Hindlimb muscle (tissue), 1 donor: ENCODE results near the gene ERI2. TPM values are rescaled to one million over a fixed set of nuclear protein-coding genes. Genes with fewer than 3 reads are reported as not detected.
"Not testable (repeated sequence)": the region's sequence is repeated elsewhere in the genome, so short reads cannot be mapped to it uniquely, and the experiment has no call there.

Experiments used
- DNase-seq: peaks from one replicate; pipeline ENCODE4 v3.0.0-alpha.2; 2013
- polyA plus RNA-seq: library from polyadenylated mRNA; unstranded; fragments of 120-200 nt; gene quantifications from one replicate; pipeline ENCODE4 v1.2.1, GENCODE V29; 2013; ENCODE audit not compliant: insufficient read length

ERI2 gene
- polyA plus RNA-seq, 1 donor: 18.2 TPM

DNA sequence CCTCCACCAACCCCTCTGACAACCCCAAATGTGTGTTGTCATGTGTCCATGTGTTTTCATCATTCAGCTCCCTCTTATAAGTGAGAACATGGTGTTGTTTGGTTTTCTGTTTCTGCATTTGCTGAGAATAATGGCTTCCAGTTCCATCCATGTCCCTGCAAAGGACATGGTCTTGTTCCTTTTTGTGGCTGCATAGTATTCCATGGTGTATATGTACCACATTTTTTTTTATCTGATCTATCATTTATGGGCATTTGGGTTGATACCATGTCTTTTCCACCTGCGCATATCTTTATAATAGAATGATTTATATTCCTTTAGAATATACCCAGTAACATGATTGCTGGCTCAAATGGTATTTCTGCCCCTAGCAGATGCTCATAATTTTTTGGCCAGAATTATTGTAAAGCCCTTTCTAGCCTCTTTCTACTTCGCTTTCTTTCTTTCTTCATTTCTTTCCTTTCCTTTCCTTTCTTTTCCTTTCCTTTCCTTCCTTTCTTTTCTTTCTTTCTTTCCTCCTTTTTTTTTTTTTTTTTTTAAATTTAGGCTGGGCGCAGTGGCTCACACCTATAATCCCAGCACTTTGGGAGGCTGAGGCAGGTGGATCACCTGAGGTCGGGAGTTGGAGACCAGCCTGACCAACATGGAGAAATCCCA is 12.8 kb upstream of the ERI2 start:
- no peak for DNase-seq

DNA sequence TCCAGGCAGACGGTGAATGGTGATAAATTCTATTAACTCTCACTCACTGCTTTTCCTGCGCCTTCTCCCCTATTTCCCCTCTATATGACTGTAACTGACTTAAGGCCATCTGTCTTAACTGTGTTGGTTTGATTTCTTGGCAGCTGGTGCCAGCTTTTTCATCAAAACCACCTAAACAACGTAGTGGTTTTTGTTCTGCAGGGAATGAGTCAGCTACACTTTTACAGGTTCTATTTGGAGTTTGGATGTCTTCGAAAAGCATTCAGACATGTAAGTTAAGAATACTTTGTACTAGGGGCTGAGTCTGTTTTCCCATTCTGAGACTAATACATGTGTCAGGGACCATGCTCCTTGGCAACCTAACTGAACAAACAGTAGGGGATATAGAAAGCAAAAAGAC is 8.5 kb upstream of the ERI2 start:
- no peak for DNase-seq

DNA sequence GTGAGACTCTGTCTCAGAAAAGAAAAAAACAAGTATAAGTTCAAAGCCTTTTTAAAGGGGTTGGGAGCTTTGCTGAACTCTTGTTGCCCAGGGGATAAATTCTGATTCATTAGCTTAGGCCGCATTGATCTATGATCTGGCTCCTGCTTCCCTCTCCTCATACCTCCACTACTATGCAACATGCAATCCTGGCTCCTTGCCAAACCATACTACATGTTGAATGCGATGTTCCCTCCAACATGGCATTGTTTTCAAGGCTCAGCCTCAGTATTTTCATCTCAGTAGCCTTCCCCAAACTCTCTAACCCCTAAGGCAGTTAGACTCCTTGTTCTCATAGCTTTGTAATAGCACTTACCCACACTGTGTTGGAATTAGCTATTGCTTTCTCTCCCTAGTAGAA is 6.2 kb upstream of the ERI2 start:
- no peak for DNase-seq

DNA sequence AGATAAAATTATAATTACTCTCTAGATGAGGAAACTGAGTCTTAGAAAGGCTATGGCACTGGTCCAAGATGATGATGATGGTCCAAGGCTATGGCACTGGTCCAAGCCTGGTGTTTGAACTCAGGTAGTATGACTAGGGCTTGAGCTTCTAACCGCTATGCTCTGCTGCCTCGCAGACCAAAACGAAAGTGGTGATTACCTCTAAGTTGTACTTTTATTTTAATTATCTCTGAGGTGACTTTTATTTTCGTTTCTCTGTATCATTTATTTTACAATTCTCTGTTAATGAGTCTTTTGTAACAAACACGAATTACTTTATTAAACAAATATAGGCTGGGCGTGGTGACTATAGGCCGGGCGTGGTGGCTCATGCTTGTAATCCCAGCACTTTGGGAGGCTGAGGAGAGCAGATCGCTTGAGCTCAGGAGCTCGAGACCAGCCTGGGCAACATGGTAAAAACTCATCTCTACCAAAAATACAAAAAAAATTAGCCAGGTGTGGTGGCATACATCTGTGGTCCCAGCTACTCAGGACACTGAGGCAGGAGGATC is 5.7 kb upstream of the ERI2 start:
- no peak for DNase-seq

DNA sequence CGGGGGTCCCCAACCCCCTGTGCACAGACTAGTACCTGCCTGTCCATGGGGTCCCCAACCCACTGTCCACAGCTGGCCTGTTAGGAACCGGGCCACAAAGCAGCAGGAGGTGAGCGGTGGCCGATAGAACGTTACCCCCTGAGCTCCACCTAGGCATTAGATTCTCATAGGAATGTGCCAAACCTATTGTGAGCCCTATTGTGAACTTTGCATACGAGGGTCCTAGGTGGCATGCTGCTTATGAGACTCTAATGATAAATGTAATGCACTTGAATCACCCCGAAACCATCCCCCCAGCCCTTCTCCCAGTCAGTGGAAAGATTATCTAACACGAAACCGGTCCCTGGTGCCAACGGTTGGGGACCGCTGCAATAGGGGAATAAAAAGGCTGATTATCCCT is 1.6 kb upstream of the ERI2 start:
- DNase-seq: no peak

DNA sequence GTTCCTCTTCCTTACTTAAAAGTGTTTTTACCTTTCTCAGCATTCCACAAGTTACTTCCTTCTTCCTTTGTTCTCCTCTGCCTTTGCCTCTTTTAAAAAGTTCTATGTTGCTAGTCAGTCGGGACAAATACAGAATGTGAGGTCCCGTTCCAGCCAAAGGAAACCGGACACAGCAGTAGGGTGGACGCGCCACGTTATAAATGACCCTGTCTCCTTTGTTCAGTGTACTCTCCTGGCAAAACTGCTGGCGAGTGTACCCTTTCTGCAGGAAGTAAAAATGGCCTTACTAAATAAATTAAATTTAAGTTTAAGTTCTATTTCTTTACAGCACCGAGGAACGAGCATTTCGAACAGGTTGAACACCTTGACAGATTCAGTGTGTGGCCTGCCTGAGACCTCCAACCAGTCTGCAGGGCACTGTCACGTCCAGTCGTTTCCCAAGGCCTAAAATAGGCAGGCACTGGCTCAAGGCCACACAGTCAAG is 546 bp downstream of the ERI2 start:
- not testable (repeated sequence) for DNase-seq

DNA sequence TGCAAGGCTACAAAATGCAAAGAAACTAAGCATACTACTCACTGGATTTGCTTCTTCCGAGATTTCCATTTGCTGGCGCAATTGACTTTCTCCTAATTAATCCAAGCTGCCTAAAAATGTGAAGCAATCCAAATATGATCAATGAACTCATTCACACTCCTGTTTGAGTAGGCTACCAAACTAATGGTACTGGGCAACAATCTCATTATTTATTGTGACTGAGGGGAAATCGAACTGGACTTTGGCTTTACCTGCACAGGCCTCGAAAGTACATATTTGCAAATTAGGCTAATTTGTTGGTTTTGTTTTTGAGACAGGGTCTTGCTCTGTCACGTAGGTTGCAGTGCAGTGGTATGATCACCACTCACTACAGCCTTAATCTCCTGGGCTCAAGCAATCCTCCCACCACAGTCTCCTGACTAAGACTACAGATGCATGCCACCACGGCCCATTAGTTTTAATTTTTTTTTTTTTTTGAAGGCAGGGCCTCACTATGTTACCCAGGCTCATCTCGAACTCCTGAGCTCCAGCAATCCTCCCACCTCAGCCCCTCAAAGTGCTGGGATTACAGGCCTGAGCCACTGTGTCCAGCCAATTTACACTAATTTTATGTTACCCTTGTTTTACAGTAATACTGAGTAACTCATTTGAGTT is 2.6 kb downstream of the ERI2 start:
- no peak for DNase-seq

DNA sequence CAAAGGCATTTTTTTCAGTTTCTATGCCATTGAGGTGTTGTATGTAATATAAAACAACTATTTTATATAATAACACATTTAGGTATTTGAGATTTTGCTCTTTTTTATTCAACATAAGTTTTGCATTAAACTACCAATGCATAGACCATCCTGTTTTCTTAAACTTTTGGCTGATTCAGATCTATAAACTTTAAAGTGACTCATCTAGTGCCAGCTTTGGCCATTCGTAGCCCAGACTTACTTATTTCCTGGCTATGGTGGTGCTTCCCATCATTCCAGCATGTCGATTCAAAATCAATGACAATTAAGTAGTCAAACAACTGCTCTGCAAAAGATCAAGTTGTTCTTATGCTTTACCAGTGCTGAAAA is 3.1 kb downstream of the ERI2 start:
- DNase-seq: no peak

DNA sequence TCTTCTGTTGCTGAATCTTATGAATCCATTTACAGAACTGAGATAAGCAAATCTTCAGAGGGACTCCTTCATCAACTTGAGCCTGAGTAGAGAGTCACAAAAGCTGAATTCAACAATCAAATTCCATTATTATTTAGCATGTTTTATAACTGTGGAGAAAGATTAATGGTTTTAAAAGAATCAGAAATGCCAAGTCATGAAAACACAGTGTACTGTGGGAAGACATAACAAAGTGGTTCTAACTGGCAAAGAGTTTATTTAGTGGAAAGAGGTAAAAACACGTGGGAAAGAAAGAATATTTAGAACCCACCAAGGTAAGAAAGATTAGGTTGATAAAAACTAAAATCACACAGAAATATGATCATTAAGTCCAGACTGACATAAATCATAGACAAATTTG is 5.0 kb downstream of the ERI2 start:
- no peak for DNase-seq

DNA sequence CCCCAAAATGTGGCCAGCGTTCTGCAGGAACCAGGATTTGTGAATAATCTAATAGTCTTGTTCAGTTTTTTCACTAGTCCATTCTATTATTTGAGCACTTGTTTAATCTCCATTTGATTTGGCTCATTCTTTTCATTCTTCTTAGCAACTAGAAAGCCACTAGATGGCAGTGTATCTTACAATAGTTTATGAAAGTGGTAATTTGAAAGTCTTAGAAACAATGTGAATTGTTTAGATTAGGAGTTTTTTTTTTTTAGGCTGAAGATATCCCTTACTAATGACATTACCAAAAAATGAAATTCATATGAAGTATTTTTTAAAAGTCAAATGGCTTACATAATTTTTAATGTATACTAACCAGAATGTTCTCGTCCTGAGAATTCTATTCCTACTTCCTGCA is 6.7 kb downstream of the ERI2 start:
- DNase-seq: no peak

DNA sequence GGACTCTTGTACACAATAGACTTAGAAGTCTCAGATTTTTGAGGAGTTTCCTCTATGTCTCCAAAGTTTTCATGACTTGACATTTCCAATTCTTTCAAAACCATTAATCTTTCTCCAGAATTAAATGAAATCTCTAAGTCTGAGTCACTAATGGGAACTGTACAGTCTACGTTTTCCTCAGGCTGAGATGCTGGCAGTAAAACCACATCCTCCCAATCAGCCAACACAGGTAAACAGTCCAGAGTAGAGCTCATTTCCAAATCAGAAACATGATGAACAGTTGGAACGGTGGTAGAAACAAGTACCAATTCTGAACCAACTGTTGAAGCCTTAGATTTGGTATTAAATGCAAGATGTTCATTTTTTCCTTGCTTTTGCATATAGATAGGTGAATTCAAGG is 7.9 kb downstream of the ERI2 start:
- DNase-seq: no peak

DNA sequence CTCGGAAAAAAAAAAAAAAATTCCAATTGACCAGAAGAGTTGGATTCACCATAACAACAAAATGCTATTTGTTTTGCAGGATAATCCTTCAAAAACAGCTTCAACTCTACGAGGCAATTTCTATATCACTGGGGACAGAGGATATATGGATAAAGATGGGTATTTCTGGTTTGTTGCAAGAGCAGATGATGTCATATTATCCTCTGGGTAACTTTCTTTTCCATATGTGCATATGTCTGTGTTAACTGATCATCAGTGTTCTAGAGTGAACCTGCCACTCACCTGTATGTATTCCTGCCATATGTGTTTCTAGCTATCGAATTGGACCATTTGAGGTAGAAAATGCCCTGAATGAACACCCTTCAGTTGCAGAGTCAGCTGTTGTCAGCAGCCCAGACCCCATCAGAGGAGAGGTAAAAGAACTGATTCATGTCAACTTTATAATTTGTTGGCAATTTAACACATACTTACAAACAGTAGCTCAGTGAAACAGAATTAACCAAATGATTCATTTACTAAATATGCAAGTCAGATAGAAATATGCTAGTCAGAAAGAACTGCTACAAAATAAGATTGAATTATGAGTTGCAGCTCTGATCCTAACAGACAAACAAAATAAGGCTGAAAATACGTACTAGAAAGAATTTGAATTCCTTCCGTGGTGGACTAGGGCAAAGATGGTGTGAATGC is 14.2 kb downstream of the ERI2 start:
- no peak for DNase-seq

DNA sequence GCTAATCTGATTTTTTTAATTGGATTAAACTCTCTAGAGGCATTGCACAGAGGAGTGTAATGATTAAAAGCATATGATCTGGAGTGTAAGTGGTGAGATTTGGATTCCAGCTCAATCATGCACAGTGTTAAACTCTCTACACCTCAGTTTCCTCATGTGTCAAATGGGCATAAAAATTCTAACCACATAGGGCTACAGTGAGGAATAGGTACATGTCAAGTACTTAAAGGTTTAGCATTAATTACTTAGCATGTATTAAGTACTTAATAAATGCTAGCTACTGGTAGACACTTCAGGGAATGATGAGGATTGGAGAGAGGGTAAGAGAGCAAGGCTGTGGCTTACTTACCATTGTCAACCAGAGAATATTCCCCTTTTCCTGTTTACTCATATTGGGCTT is 17.1 kb downstream of the ERI2 start:
- no peak for DNase-seq

DNA sequence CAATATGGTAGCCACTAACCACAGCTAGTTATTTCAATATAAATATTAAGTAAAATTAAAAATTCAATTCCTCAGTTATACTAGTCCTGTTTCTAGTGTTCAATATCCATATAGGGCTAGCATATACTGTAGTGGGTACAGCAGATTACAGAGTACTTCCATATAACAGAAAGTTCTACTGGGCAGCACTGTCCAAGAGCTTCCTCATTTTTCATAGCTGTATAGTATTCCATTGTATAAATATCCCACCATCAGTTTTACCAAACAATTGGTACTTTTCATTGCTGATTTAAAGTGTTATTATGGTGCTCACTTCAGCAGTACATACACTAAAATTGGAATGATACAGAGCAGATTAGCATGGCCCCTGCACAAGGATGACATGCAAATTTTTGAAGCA is 22.1 kb downstream of the ERI2 start:
- no peak for DNase-seq

DNA sequence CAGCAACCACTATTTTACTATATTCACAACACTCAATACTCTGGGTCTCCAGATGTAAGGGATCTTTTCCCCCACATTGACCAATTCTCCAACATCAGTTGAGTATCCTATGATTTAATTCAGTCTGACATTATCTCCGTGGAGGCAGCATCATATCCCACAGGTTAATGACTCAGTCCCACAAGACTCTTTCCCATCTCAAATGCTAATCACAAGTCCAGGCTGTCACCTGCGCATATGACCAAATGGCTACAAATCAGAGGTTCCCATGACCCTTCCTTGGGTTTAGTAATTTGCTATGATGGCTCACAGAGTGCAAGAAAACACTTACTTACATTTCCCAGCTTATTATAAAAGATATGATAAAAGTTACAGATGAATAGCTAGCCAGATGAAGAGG is 23.8 kb downstream of the ERI2 start:
- no peak for DNase-seq

DNA sequence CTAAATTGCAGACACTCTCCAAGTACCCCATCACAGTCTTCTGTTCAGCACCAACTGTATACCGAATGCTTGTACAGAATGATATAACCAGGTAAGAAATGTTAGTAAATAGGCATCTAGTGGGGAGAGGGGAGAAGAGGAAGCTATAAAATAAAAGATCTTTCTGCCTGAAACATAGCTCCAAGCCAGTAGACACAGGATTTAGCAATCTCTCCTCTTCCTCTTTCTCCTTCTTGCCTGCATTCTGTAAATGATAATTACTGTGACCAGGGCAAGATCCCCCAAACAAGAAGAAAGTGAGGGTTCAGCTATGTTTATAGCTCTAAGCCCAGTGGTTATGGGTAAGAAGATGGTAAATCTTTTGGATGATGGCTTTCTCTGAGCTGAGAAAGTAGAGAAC is 24.6 kb downstream of the ERI2 start:
- DNase-seq: no peak

DNA sequence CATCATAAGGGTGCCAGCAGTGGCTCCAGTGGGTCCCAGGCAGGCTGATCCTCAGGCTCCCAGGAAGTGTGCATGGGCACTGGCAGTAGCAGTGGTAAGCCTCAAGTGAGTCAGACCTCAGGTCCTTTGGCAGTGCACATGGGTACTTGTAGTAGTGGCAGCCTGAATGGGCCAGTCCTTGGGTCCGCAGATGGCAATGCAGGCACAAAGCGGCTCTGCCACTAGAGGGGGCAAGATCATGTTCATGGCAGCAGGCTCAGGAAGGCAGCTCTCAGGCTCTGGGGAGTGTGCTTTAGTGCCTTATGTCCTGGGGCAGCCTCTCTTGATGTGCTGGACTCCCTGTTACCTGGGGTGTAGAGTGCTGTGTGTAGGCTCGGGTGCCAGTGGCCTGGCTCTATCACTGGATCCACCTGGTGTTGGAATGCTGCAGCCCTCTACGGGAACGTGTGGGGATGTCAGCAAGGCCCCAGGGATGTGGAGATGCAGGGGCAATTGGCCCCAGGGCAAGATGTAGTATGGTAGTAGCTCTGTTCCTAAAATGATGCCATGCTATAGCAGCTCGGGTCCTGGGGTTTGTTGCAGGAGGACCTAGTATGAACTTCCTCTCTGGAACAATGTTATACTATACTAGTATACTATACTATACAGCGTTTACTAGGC is 31.4 kb downstream of the ERI2 start:
- no peak for DNase-seq

DNA sequence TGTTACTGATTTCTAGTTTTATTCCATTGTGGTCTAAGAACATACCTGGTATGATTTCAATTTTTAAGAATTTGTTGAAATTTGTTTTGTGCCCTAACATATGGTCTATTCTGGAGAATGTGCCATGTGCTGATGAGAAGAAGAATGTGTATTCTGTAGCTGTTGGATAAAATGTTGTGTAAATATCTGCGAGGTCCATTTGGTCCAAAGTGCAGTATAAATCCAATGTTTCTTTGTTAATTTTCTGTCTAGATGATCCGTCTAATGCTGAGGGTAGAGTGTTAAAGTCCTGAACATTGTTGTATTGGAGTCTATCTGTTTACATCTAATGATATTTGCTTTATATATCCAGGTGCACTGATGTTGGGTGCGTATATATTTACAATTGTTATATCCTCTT is 32.6 kb downstream of the ERI2 start:
- DNase-seq: no peak

DNA sequence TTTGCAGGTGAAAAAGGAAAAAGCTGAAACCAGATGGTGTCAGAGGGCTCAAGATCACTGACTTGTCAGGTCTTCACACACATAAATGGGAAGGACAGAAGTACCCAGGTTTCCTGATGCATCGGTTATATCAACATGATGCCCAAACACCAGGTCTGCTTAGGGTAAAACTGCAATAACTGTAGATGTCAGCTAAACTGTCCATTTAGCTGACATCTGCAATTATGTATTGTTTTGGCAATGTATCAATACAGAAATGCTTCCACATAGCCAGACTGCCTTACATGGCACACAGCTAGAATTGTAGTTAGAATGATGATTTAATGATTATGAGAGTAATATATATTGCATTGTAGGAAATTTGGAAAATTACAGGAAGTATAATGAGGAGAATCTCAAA is 37.5 kb downstream of the ERI2 start:
- no peak for DNase-seq

DNA sequence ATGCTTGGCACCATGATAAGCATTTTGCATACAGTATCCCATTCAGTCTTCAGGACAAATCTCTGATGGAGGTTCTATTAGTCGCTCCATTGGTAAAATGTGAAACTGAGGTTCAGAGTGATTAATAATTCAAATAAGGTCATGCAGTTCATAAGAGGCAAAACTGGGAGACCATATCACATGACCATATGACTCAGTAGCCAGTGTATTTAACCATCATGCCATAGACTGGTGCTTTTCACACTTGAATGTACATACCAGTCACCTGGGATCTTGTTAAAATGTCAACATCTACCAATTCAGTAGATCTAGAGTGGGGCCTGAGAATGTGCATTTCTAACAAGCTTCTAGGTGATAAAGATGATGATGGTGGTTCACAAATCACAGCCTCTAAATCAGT is 38.2 kb downstream of the ERI2 start:
- DNase-seq: no peak

DNA sequence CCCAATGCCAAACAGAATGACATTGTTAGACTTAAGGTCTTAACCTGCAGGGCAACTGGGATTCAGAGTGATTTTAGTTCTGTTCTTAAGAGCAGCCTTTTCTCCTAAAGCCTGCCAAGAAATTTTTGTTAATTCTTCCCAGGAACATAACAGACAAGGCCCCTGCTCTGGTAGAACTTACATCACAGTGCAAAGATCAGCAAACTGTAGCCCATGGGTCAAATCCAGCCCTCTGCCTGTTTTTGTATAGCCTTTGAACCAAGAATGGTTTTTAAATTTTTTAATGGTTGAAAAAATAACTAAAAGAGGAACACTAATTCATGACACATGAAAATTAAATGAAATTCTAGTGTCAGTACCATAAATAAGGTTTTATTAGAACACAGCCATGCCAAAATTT is 38.7 kb downstream of the ERI2 start:
- DNase-seq: no peak

DNA sequence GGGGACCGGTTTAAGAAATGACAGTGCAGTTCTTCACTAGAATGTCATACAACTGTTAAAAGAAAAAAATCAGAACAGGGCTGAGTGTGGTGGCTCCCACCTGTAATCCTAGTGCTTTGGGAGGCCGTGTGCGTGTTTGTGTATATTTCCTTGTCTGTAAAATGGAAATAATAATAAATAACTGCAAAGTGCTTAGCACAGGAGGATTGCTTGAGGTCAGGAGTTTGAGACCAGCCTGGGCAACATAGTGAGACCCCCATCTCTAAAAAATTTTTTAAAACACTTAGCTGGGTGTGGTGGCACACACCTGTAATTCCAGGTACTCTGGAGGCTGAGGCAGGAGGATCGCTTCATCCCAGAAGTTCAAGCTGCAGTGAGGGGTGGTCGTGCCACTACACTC is 40.0 kb downstream of the ERI2 start:
- DNase-seq: no peak

DNA sequence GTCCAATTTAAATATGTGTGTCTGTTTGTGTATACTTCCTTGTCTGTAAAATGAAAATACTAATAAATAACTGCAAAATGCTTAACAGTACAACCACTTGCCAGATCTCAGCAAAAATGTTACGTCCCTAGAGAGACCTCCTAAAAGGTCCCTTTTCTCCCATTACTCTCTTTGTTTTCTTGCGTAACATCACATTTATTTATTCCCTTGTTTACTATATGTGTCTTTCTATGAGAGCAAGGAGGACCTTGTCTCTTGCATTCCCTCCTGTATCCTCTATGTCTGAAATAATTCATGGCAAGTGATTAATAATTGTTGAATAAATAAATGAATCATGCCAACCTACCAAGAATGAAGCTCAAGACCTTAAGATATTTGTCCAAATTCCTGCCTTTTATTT is 40.5 kb downstream of the ERI2 start:
- DNase-seq: no peak
